ENCODE measurements around the gene PSG6.
"Not testable (repeated sequence)": the region's sequence is repeated elsewhere in the genome, so short reads cannot be mapped to it uniquely, and the experiment has no call there.

PSG6 gene

GRCh38 chr19:42900561-42900960 lies 17.1 kb downstream of the PSG6 start:
- DNase-seq: not testable (repeated sequence)

GRCh38 chr19:42899674-42900073 lies 18.0 kb downstream of the PSG6 start:
- DNase-seq: not testable (repeated sequence)

GRCh38 chr19:42899110-42899509 lies 18.6 kb downstream of the PSG6 start:
- not testable (repeated sequence) for DNase-seq

GRCh38 chr19:42898656-42899055 lies 19.0 kb downstream of the PSG6 start:
- not testable (repeated sequence) for DNase-seq

- DNase-seq: not testable (repeated sequence)
Measured at GRCh38 chr19:42897729-42898128, 20.0 kb downstream of the PSG6 start.

GRCh38 chr19:42890446-42890845 lies 27.2 kb downstream of the PSG6 start:
- not testable (repeated sequence) for DNase-seq

- not testable (repeated sequence) for DNase-seq
Measured at GRCh38 chr19:42887876-42888445, 29.7 kb downstream of the PSG6 start.

- not testable (repeated sequence) for DNase-seq
Measured at GRCh38 chr19:42882730-42883129, 35.0 kb downstream of the PSG6 start.

- not testable (repeated sequence) for DNase-seq
Measured at GRCh38 chr19:42882010-42882409, 35.7 kb downstream of the PSG6 start.

- DNase-seq: not testable (repeated sequence)
Measured at GRCh38 chr19:42881279-42881678, 36.4 kb downstream of the PSG6 start.

GRCh38 chr19:42880621-42881020 lies 37.1 kb downstream of the PSG6 start:
- DNase-seq: not testable (repeated sequence)

- no peak for DNase-seq
Measured at GRCh38 chr19:42879613-42880012, 38.1 kb downstream of the PSG6 start, which contains the start of gene PSG1. Gene PSG1, minus strand, starts transcription at chr19:42879713. Its CDS starts 132 bp downstream, at chr19:42879581.

GRCh38 chr19:42876596-42876995 lies 41.1 kb downstream of the PSG6 start:
- DNase-seq: not testable (repeated sequence)

GRCh38 chr19:42875881-42876280 lies 41.8 kb downstream of the PSG6 start:
- DNase-seq: not testable (repeated sequence)

GRCh38 chr19:42874901-42875813 lies 42.5 kb downstream of the PSG6 start:
- DNase-seq: not testable (repeated sequence)

- DNase-seq: not testable (repeated sequence)
Measured at GRCh38 chr19:42874136-42874535, 43.6 kb downstream of the PSG6 start.

- DNase-seq: no peak
Measured at GRCh38 chr19:42872608-42873007, 45.1 kb downstream of the PSG6 start.

- no peak for DNase-seq
Measured at GRCh38 chr19:42857544-42857867, 60.2 kb downstream of the PSG6 start.

- peak; percentile 18 for DNase-seq
Measured at GRCh38 chr19:42856866-42857543, 60.7 kb downstream of the PSG6 start.

GRCh38 chr19:42854745-42855144 lies 62.9 kb downstream of the PSG6 start:
- DNase-seq: not testable (repeated sequence)

GRCh38 chr19:42853231-42853630 lies 64.5 kb downstream of the PSG6 start:
- not testable (repeated sequence) for DNase-seq

GRCh38 chr19:42852821-42853220 lies 64.9 kb downstream of the PSG6 start:
- not testable (repeated sequence) for DNase-seq
